ENCODE data around the gene ELP2. TPM values are rescaled to one million over a fixed set of nuclear protein-coding genes. Genes with fewer than 3 reads are reported as not detected.

The ELP2 gene
- total RNA-seq, 4 donors from 2014 or later: 46.1 to 82.4 (median 67.4) TPM

- no peak for TF ChIP-seq EP300 (IDR thresholded peaks at IDR 0.05)
- TF ChIP-seq CTCF (IDR thresholded peaks at IDR 0.05): no peak
- TF ChIP-seq POLR2A (IDR thresholded peaks at IDR 0.05): no peak
- Histone ChIP-seq H3K27ac (no peak overlapping the region), H3K4me1 (no peaks in the 10 kb centered on the region), H3K36me3 (peaks cover 8 to 94% (median 8%) of the 10 kb centered on the region in 3 donors), H3K9me3 (no peaks in the 10 kb centered on the region), H3K4me3 (no peak overlapping the region), H3K27me3 (no peaks in the 10 kb centered on the region)
- 84 to 85% methylated on average over 5 of the region's 5 CpGs for WGBS, 2 donors
- no peak for DNase-seq (ENCODE audit: low spot score in 2 of 2)
Measured at GRCh38 chr18:36169938-36170337, 40.2 kb downstream of the ELP2 start.

- no peak for DNase-seq (ENCODE audit: low spot score in 2 of 2)
- Histone ChIP-seq H3K27ac (no peak overlapping the region), H3K9me3 (no peaks in the 10 kb centered on the region), H3K4me1 (peaks cover 0 to 12% (median 3%) of the 10 kb centered on the region in 4 donors), H3K36me3 (peaks cover 2 to 74% (median 7%) of the 10 kb centered on the region in 3 donors), H3K4me3 (no peak overlapping the region), H3K27me3 (no peaks in the 10 kb centered on the region)
- WGBS, 2 donors: 80 to 84% methylated on average over 1 of the region's 1 CpG
- TF ChIP-seq POLR2A (IDR thresholded peaks at IDR 0.05): no peak
- no peak for TF ChIP-seq CTCF (IDR thresholded peaks at IDR 0.05)
- TF ChIP-seq EP300 (IDR thresholded peaks at IDR 0.05): no peak
Measured at GRCh38 chr18:36175481-36175880, 45.8 kb downstream of the ELP2 start.

GRCh38 chr18:36176177-36176584 lies 46.5 kb downstream of the ELP2 start:
- H3K4me3 ChIP-seq: no peak overlapping the region
- no peak for DNase-seq (ENCODE audit: low spot score in 2 of 2)
- H3K27ac ChIP-seq: no peak overlapping the region
- 94 to 95% methylated on average over 2 of the region's 2 CpGs for WGBS, 2 donors
- H3K27me3 ChIP-seq: no peaks in the 10 kb centered on the region
- H3K36me3 ChIP-seq: peaks cover 2 to 67% (median 7%) of the 10 kb centered on the region in 3 donors
- H3K9me3 ChIP-seq: no peaks in the 10 kb centered on the region
- peaks cover 0 to 15% (median 4%) of the 10 kb centered on the region in 4 donors for H3K4me1 ChIP-seq
- no peak for TF ChIP-seq EP300 (IDR thresholded peaks at IDR 0.05)
- no peak for TF ChIP-seq CTCF (IDR thresholded peaks at IDR 0.05)
- no peak for TF ChIP-seq POLR2A (IDR thresholded peaks at IDR 0.05)

GRCh38 chr18:36176711-36177110 lies 47.0 kb downstream of the ELP2 start:
- peaks cover 2 to 62% (median 7%) of the 10 kb centered on the region in 3 donors for H3K36me3 ChIP-seq

GRCh38 chr18:36177913-36178312 lies 48.2 kb downstream of the ELP2 start:
- H3K4me1 ChIP-seq: peaks cover 0 to 15% (median 4%) of the 10 kb centered on the region in 4 donors
- TF ChIP-seq CTCF (IDR thresholded peaks at IDR 0.05) (no peak), EP300 (IDR thresholded peaks at IDR 0.05) (no peak), POLR2A (IDR thresholded peaks at IDR 0.05) (no peak)
- H3K4me3 ChIP-seq: no peak overlapping the region
- H3K27ac ChIP-seq: no peak overlapping the region
- 72 to 78% methylated on average over 3 of the region's 3 CpGs for WGBS, 2 donors
- peaks cover 2 to 51% (median 7%) of the 10 kb centered on the region in 3 donors for H3K36me3 ChIP-seq
- DNase-seq (ENCODE audit: low spot score in 2 of 2): no peak
- no peaks in the 10 kb centered on the region for H3K27me3 ChIP-seq
- H3K9me3 ChIP-seq: no peaks in the 10 kb centered on the region

More at GRCh38 chr18:36176711-36177110, 47.0 kb downstream of the ELP2 start:
- 88 to 93% methylated on average over 9 of the region's 9 CpGs for WGBS, 2 donors
- Histone ChIP-seq H3K27ac (no peak overlapping the region), H3K27me3 (no peaks in the 10 kb centered on the region), H3K4me3 (no peak overlapping the region), H3K9me3 (no peaks in the 10 kb centered on the region), H3K4me1 (peaks cover 0 to 15% (median 4%) of the 10 kb centered on the region in 4 donors)
- DNase-seq (ENCODE audit: low spot score in 2 of 2): no peak
- no peak for TF ChIP-seq EP300 (IDR thresholded peaks at IDR 0.05)
